Urothelium cell line (cell line): ENCODE results near the gene DCST2.
A peak's percentile ranks its signal among the peaks of the same experiment; 100 is the strongest.
"Not testable (repeated sequence)": the region's sequence is repeated elsewhere in the genome, so short reads cannot be mapped to it uniquely, and the experiment has no call there.

Experiments used
- DNase-seq: peaks from one replicate; pipeline ENCODE4 v3.0.0; 2011; ENCODE audit warnings: low spot score, mixed read lengths
- FAIRE-seq: peaks from 2 replicates; lab custom pipeline; 2011; peaks lifted over from hg19 to GRCh38; lab: Jason Lieb, UNC

DCST2 gene

DNA sequence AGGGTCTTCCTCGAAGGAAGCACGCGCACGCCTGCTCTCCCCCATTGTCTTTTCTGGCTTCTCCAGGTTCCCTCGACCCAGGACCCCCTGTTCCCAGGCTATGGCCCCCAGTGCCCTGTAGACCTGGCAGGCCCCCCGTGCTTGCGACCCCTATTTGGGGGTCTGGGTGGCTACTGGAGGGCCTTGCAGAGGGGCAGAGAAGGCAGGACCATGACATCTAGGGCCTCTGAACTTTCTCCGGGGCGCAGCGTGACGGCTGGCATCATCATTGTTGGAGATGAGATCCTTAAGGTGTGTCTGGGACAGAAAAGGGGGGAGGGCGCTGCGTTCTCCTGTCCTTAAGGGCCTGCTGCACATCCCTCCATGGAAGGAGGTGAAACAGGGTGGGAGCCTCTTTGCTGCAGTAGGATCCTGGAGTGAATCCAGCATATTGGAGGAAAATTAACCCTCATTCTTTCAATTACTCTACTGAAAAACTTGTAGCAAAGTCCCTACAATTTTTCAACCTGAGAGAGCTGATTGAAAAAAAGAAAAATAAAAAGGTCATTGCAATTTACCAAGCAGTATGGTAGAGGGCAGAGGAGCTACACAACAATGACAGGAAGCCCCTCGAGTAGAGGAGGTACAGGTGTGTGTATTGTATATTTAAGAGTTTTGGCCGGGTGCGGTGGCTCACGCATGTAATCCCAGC lies 49.7 kb downstream of the DCST2 start:
- FAIRE-seq (no peak), DNase-seq (no peak)

DNA sequence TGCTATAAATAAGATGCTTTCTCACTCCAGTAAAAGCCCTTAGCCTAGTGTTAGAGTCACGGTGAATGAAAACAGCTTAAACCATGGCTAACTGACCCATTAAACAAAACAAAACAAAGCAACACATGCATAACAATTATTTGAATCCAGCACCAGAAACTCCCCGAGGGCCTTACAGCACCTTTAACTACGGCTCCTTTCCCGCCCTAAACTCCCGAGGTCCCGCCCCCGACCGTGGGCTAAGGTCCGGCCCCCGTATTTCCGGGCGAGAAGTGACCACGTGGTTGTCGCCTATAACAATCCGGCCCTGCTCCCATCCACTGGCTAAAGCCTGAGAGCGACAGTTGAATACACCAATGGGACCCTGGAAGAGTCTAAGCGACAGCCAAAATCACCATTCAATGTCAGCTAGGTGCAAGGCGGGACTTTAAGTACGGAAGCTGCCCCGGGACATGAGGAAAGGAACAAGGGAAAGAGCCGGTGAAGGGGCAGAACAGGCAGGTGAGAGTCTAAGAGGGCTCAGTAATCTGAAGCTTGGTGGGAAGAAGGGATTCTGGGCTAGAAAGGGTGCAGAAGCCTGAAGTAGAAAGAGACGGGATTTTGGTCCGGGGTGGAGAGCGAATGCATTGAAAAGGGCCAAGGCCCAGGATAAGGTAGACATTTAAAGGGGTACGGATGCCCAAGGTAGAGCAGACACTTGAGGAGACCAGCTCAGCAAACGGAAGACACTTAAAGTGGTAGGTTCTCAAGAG lies 50.5 kb downstream of the DCST2 start, which contains the start of gene FLAD1:
Gene FLAD1 (plus strand): TSS at position 448 of the 752 bp plus-strand sequence. CDS start 351 bp downstream, outside the sequence.
- DNase-seq (peak; percentile 96), FAIRE-seq (no peak)

DNA sequence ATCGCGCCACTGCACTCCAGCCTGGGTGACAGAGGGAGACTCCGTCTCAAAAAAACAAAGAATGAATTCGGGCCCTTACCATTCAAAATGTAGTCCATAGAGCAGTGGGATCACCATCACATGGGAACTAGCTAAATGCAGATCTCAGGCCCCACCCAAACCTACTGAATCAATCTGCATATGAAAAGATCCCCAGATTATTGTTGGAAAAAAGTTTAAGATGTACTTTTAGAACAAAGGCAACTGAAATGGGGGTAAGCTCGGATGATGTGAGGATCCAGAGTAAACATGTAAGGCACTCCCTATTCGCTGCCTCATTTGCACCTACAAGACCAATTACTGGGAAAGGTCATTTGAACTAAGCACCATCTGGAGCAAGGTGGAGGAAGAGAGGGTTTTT lies 51.2 kb downstream of the DCST2 start:
- FAIRE-seq (no peak), DNase-seq (no peak)

DNA sequence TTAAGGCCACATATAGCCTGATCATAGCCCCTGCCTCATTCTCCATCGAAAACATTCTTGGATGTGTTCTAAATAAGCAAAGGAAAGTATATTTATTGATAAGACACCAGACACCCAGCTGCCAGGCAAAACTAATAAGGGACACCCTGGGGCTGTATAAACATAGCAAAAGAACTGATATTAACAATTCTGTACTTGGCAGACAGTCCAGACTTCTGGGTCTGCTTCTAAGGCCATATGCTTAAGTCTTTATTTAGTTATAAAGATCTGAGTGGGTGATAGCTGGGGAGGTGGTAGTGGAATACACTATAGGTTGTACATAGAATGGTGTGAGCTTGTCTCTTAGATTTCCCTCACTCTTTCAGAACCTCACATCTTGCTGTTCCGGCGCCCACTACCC lies 55.2 kb downstream of the DCST2 start:
- FAIRE-seq = no peak

DNA sequence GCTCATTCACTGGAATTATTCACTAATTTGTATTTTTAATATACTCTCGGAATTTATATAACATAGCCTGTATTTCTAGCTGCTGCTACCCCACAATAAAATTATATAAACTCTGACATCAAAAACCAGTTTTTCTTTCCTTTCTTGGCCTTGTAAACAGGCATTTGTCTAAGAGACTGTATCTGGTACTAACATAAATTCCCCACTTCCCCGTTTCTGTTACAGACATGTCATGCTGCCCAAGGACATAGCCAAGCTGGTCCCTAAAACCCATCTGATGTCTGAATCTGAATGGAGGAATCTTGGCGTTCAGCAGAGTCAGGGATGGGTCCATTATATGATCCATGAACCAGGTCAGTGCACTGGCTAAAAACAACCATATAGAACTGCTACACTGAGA lies 55.8 kb downstream of the DCST2 start:
- not testable (repeated sequence) for DNase-seq, FAIRE-seq

More for the DNA sequence above, 55.2 kb downstream of the DCST2 start:
- no peak for DNase-seq

DNA sequence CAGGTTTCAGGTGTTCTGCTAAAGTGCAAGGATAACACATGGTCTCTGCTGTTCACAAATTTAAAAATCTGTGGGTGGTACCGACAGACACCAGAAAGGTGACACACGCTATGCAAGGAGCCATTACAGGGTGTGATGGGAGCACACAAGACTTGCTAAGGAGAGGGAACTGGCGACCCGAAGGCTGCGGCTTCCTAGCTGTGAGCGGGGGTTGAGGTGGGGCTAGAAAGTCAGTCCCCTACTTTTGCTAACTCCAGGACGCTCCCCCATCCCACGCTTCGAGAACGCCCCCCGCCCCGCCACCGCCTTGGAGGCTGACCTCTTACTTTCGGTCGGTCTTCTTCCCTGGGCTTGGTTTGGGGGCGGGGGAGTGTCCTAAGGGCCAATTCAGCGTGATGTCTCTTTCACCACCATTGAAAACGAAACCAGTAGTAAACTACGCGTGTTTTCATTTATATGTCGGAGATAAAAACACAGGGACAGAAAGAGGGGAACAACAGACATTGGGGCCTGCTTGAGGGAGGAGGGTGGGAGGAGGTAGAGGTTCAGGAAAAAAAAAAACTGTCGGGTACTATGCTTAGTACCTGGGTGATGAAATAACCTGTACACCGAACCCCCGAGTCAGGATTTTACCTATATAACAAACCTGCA lies 58.0 kb downstream of the DCST2 start:
- no peak for FAIRE-seq

DNA sequence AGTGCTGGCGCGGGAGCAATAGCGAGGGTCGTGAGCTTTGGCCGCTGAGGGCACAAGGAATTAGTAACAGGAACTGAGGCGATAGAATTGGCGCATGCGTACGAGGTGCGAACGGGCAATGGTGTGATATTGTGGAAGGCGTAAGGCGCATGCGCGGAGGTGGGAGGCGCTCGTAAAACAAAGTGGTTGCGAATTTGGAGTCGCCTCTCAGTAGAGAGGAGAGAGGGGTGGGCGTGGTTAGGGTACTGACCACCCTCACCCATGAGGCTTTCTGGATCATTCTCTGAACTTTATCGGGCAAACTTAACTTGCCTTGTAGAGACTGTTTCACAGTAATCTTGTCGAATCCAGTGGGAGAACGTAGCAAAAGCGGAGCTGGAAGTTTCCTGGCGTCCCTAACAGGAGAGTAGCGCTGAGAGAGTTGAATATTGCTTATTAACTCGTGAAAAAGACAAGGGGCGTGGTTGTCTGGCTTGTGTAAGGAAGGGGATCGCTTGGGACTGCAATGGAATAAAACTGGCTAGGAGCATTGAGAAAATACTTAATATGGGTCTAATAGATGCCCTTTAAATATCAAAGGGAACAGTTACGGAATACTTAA lies 58.7 kb downstream of the DCST2 start:
- FAIRE-seq = no peak

More for the DNA sequence above, 58.0 kb downstream of the DCST2 start:
- no peak for DNase-seq

DNA sequence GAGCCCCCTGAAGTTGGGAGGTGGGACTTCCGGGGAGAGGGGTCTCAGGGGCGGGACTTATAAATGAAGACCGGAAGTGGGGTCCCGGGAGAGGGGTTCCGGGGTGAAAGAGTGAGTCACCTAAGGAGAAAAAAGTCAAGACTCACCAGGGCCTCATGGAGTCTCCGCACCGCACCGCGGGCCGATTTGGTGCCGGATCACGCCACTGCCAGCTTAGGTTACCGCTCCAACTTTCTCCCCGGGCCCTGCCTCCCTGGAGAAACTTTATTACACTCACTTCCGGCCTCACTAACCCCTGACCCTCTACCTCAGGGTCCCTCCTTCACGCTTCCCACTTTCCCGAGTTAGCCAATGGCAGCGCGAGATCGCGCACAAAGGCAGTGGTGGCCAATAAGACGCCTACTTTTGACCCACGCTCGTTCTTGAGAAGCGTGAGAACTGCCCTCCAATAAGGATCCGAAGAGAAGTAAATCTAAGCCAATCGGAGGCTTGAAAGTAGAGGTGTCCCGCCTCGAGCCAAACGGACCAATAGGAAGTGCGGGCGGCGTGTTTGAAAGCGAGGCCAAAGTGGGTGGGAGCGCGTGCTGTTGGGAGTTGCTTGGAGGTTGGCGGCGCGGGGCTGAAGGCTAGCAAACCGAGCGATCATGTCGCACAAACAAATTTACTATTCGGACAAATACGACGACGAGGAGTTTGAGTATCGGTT lies 59.3 kb downstream of the DCST2 start, which contains the start of gene CKS1B:
Gene CKS1B (plus strand): TSS at position 580 of the 706 bp plus-strand sequence. CDS start 65 bp downstream, at position 645.
- peak; percentile 30 for FAIRE-seq
- peak; percentile 93 for DNase-seq

More for the DNA sequence above, 58.7 kb downstream of the DCST2 start:
- peak; percentile 89 for DNase-seq

DNA sequence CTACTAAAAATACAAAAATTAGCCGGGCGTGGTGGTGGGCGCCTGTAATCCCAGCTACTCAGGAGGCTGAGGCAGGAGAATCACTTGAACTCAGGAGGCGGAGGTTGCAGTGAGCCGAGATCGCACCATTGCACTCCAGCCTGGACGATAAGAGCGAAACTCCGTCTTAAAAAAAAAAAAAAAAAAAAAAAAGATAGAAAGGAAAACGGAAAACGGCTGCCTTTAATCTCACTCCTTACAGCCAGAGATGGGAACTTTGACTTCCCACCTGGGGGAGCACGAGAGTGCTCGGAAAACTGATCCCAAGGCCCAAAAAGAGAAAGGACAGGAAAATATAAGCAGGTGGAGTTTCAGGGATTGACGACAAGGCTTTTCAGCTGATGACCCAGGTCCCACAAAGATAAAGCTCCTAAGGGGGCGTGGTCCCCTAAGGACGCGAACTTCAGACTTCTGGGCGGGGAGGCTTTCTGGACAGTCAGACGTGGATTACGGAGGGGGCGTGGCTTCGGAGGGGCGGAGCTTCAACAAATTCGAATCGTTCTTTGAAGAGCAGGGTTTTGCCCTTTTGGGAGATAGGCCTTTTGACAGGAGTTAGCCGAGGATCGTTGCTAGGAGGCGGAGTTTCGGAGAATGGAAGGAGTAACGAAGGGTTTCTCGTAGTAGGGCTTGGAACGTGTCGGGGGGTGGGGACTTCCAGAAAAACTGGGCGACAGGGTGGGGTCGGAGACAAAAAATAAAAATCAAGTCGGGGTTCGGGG lies 60.1 kb downstream of the DCST2 start:
- FAIRE-seq = no peak

DNA sequence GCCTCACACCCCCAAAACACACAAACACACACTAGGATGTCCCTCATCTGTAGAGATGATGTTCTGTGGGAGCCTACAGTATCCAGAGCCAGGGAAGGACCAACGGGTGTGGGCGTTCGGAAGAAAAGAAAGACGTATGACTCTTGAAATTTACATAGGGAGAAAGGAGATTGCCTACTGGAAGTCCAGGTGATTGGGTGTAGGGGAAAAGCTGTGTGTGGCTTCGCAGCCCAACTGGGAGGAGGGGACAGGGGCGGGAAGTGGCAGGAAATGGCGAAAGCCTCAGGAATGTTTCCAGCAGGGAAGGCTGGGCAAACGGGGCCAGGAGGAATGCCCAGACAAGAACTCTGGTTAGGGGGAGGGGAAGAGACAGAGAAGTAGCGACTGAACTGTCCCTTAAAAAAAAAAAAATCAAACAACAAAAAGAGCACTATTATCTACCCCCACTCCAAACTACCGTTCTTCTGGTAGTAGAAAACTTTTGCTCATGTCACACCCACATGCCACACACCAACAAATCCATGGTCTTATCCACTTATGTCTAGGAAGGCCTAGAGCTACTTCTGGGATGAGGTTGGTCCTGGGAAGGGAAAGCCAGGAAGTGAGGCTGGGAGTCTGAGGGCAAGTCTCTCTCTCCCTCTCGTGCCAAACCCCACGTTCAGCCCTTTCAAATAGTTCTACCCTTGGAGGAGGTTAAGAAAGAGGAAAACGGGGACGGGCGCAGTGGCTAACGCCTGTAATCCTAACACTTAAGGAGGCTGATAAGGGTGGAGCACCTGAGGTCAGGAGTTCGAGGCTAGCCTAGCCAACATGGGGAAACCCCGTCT lies 60.9 kb downstream of the DCST2 start:
- peak; percentile 86 for DNase-seq
- FAIRE-seq = no peak

More for the DNA sequence above, 60.1 kb downstream of the DCST2 start:
- DNase-seq = peak; percentile 82

DNA sequence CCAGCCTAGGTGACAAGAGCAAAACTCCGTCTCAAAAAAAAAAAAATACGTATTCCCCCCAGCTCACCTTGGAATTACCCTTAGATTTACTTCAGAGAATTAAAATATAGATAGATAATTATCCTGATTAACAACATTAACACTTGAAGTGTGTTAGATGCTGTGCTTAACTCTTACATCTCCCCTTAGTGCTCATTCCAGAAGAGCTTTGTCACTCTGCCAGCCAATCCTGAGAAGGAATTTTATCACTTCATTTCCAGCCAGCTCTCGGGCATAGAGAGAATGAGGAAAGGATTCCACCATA lies 61.4 kb downstream of the DCST2 start:
- FAIRE-seq = no peak
- no peak for DNase-seq

DNA sequence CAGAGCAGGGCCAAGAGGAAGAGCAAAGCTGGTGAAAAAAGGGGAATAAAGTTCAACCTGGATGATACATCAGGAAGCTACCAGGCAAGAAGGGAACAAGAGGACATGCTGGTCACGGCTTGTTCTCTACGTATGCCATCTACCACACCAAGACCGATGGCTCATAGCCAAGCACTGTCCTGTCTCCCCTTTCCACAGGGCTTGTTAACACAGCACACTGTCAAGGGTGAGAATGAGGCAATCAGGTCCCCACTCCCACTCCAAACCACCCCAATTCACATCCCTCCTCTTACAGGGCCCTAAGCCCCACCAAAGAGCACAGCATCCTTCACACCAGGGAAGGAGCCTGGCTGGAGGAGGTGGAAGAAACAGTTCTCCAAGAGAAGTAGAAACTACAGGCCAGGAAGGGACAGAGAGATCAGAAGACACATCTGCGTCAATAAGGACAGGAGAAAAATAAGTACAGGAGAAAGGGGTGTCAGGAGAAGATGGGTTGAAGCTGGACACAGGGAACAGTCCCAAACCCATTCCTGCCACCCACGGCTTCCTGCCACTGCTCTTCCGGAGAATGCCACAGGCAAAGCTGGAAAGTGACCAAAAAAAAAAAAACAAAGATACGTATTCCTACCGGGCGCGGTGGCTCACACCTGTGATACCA lies 62.1 kb downstream of the DCST2 start:
- no peak for FAIRE-seq
- no peak for DNase-seq

DNA sequence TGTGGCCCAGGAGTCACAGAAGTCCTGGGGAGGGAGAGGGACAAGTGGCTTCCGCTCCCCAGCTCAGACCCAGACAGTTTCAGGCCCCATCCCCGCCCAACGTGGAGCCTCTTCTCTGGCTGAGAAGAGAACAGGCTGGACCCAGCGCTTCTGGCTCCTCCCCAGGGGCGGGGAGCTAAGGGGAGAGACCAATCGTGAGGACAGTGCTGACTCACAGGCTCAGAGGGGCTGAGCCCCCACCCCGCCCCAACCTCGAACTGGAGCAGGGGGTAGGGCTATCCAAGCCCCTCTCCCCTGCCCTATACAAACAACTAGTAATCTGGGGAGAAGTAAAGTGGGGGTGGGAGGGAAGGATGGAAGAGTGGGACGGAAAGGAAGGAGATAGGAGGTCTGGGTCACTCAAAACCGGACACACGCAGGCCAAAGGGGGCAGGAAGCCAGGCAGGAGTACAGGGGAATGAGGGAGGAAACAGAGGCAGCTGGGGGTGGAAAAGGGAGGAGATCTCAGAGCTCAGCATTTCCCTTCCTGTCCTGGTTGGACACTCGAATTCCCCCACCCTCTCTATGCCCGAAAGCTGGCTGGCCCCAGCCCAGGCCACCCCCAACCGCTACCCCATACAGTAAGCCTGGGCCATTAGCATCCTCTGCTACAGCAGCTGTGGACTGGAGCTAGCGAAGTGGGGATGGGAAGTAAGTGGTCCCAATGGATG lies 62.8 kb downstream of the DCST2 start, which contains the start of gene SHC1:
Gene SHC1 (minus strand): TSS at position 117 of the 710 bp plus-strand sequence. CDS start 221 bp downstream, outside the sequence.
- FAIRE-seq = no peak
- DNase-seq = peak; percentile 93

DNA sequence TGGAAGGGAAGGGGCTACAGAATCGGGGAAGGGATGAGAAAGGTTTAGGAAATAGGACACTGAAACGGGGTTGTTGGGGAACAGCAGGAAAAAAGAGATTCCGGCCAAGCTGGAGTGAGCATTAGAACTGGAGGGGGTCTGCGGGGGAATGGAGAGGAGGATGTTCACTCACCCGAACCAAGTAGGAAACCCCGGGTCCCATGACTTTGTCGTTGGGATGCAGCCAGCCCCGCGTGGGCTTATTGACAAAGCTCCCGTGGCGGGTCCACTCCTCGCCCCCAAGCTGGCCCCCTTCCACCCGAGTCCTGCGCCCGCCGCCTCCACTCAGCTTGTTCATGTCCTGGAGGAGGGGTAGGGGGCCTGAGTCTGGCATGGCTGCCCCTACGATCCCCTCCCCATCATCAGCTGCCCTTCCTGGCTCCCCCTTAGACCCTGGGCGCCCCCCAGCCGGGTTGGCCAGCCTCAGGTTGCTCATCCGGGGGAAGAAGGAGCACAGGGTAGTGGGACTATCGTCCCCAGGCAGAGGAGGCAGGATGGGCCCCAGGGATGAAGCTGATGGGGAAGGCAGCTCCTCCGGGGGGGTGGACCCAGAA lies 63.6 kb downstream of the DCST2 start:
- DNase-seq = no peak
- no peak for FAIRE-seq

DNA sequence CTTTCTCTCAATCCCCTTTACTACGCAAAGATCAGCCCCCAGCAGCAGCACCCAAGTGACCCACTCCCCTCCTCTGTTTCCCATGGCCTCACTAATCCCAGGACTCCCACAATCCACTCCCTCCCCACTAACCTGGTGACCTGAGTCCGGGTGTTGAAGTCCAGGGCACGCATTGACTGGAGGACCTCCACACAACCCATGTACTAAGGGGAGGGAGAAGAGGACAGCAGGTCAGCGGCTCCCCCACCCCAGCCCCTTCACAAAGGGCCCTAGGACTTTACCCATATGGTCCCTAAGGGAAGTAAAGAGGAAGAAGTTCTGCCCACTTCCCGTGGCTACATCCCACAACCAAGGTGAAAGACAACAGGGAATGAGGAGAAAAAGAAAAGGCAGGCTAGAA lies 64.3 kb downstream of the DCST2 start:
- FAIRE-seq = no peak

DNA sequence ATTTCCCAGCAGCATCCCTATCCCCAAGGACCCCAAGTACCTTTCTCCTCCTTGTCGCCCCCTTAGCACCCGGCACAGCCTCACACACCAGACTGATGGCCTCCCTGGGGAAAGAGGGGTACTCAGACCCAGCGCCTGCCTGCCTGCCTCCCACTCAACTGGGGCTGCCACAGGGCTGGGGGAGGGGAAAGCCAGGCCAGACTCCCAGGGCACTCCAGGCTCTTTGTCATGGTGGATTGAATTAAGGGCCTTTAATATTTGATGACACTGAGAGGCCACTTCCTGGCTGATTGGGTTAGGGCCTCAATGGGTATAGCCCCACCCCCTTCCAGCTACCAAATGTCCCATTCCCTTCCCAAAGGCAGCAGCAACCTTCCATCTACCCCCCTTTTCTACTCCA lies 64.8 kb downstream of the DCST2 start:
- no peak for DNase-seq
- FAIRE-seq = no peak

More for the DNA sequence above, 64.3 kb downstream of the DCST2 start:
- no peak for DNase-seq
